K562 (cell line): ENCODE measurements around the gene TUBB2A. TPM values are rescaled to one million over a fixed set of nuclear protein-coding genes. Genes with fewer than 3 reads are reported as not detected.

Source experiments
- ATF1 ChIP-seq, 2 experiments: fragments of 450-650 bp in 1 of 2; IDR thresholded peaks; 2 replicates each; pipeline ENCODE4 v1.6.1; 2016; ENCODE audit warnings: missing compliant biosample characterization in 1 of 2, missing genetic modification characterization in 1 of 2
- C11orf30 ChIP-seq: fragments of 450-650 bp; IDR thresholded peaks from 2 replicates; pipeline ENCODE4 v1.6.1; 2016; ENCODE audit warnings: low read depth, mild to moderate bottlenecking
- CHCHD3 ChIP-seq: fragments of 250-450 bp; sonication (Bioruptor Pico); IDR thresholded peaks from 2 replicates; pipeline ENCODE4 v2.1.2; 2022; ENCODE audit warnings: mild to moderate bottlenecking
- FOXM1 ChIP-seq, 2 experiments: fragments of 450-650 bp in 1 of 2; sonication (generic) in 1 of 2; formaldehyde crosslinking in 1 of 2; IDR thresholded peaks; 2 replicates each; pipeline versions ENCODE4 v1.6.1 to v1.9.0; 2017 to 2022; ENCODE audit warnings: low read depth in 2 of 2, mild to moderate bottlenecking in 2 of 2, missing genetic modification reagents in 1 of 2, moderate library complexity in 1 of 2
- FOXP4 ChIP-seq: sonication (generic); formaldehyde crosslinking; IDR thresholded peaks from 2 replicates; pipeline ENCODE4 v1.8.0; 2022; ENCODE audit warnings: mild to moderate bottlenecking, missing genetic modification reagents, borderline replicate concordance
- KDM1A ChIP-seq, 2 experiments: fragments of 450-650 bp; IDR thresholded peaks; 2 replicates each; pipeline ENCODE4 v1.6.1; 2016; ENCODE audit warnings: mild to moderate bottlenecking in 2 of 2
- KDM2B ChIP-seq: fragments of 250-450 bp; sonication (Bioruptor Pico); IDR thresholded peaks from 2 replicates; pipeline ENCODE4 v1.8.0; 2021; ENCODE audit warnings: mild to moderate bottlenecking, moderate library complexity
- MEIS2 ChIP-seq: fragments of 450-650 bp; IDR thresholded peaks from 2 replicates; pipeline ENCODE4 v1.6.1; 2014; ENCODE audit warnings: mild to moderate bottlenecking; ENCODE audit not compliant: partially characterized antibody
- MIER1 ChIP-seq: fragments of 450-650 bp; IDR thresholded peaks from 2 replicates; pipeline ENCODE4 v1.6.1; 2016; ENCODE audit warnings: antibody characterized with exemption, mild to moderate bottlenecking, low read depth
- MLLT1 ChIP-seq, 2 experiments: fragments of 450-650 bp; IDR thresholded peaks; 2 replicates each; pipeline ENCODE4 v1.6.1; 2016
- NFIC ChIP-seq: fragments of 450-650 bp; IDR thresholded peaks from 2 replicates; pipeline ENCODE4 v1.6.1; 2017; ENCODE audit warnings: mild to moderate bottlenecking, inconsistent platforms
- POLR2AphosphoS5 ChIP-seq: IDR thresholded peaks from 2 replicates; pipeline ENCODE4 v1.6.1; 2011; ENCODE audit warnings: mild to moderate bottlenecking, low read depth, low read length, moderate library complexity; ENCODE audit not compliant: control insufficient read depth, insufficient read depth
- RNF2 ChIP-seq: sonication (generic); IDR thresholded peaks from 2 replicates; pipeline ENCODE4 v1.6.1; 2016
- SNAPC5 ChIP-seq: fragments of 250-450 bp; sonication (Bioruptor Pico); IDR thresholded peaks from 2 replicates; pipeline ENCODE4 v1.8.0; 2021; ENCODE audit warnings: moderate library complexity, mild to moderate bottlenecking, inconsistent platforms
- SOX6 ChIP-seq: fragments of 450-650 bp; IDR thresholded peaks from 2 replicates; pipeline ENCODE4 v1.6.1; 2014; ENCODE audit warnings: mild to moderate bottlenecking
- TCF3 ChIP-seq: sonication (generic); formaldehyde crosslinking; IDR thresholded peaks from 2 replicates; pipeline ENCODE4 v1.4.0; 2020; ENCODE audit warnings: mild to moderate bottlenecking, missing genetic modification reagents
- TFE3 ChIP-seq: fragments of 450-650 bp; formaldehyde crosslinking; IDR thresholded peaks from 2 replicates; pipeline ENCODE4 v1.4.0; 2020; ENCODE audit warnings: mild to moderate bottlenecking, mixed read lengths
- TRIM24 ChIP-seq, 2 experiments: fragments of 450-650 bp; IDR thresholded peaks; 2 replicates each; pipeline ENCODE4 v1.6.1; 2016
- ZBTB7A ChIP-seq: IDR thresholded peaks from 2 replicates; pipeline ENCODE4 v1.6.1; 2011; ENCODE audit warnings: low read depth, mild to moderate bottlenecking, low read length, moderate library complexity, borderline replicate concordance; ENCODE audit not compliant: control insufficient read depth
- ZKSCAN8 ChIP-seq: fragments of 200-800 bp; sonication (Bioruptor generic); IDR thresholded peaks from 2 replicates; pipeline ENCODE4 v1.6.1; 2016; ENCODE audit warnings: missing genetic modification characterization, missing compliant biosample characterization
- ZNF639 ChIP-seq, 2 experiments: fragments of 200-800 bp in 1 of 2; sonication (Bioruptor generic) in 1 of 2; sonication (generic) in 1 of 2; formaldehyde crosslinking in 1 of 2; IDR thresholded peaks in 1 of 2; conservative IDR thresholded peaks in 1 of 2; 2 replicates each; pipeline versions ENCODE4 v1.5.0 to v1.6.1; 2016 to 2020; ENCODE audit warnings: missing compliant biosample characterization in 1 of 2, missing genetic modification characterization in 1 of 2, missing genetic modification reagents in 1 of 2
- polyA plus RNA-seq, 8 experiments: library from polyadenylated mRNA; depleted of rRNA in 4 of 8; stranded (reverse) in 5 of 8; unstranded in 3 of 8; fragments of >200 nt; fragmentation: Nextera tagmentation in 2 of 8; fragmentation: Illumina TruSeq in 1 of 8; extraction: Ambion mirVana in 2 of 8; extraction: Trizol in 1 of 8; gene quantifications; 2 replicates each; pipeline versions ENCODE4 v1.2.1 to v1.2.3, GENCODE V29; 2011 to 2014; ENCODE audit warnings: inconsistent platforms in 1 of 8, missing spikeins in 1 of 8
- total RNA-seq, 7 experiments: library from RNA; depleted of rRNA in 6 of 7; stranded (reverse); fragments of >200 nt in 6 of 7; fragmentation: Illumina TruSeq in 2 of 7; extraction: Trizol in 2 of 7; gene quantifications; 2 replicates each; pipeline versions ENCODE4 v1.2.1 to v1.2.3, GENCODE V29; 2011 to 2021; ENCODE audit warnings: low replicate concordance in 1 of 7

TUBB2A gene
- total and polyA plus RNA-seq, 9 of the 15 experiments (the other 6 are each of a cell fraction or from before 2014, with no cell fraction given), result 3.6 to 92.1 (median 45.6) TPM

GRCh38 chr6:3202999-3203696 lies 45.8 kb upstream of the TUBB2A start (continued):
- TF ChIP-seq C11orf30, result no peak
- no peak for TF ChIP-seq ZNF639 (CRISPR knock-in tag; conservative IDR thresholded peaks at IDR 0.05 in 1 of 2, IDR thresholded peaks at IDR 0.05 in 1 of 2)
- no peak for TF ChIP-seq KDM2B (CRISPR knock-in tag)
- peak; percentile 73 to 83 for TF ChIP-seq TRIM24 (IDR thresholded peaks at IDR 0.05)
- peak; percentile 51 for TF ChIP-seq NFIC
- peak in 1 of 2 experiments; percentile 73; a peak in 1 of 4 replicates for TF ChIP-seq MLLT1 (IDR thresholded peaks at IDR 0.05)
- peak; percentile 79 for TF ChIP-seq RNF2
- TF ChIP-seq FOXM1 (IDR thresholded peaks at IDR 0.05; ENCODE audit: low read depth), result peak; percentile 73
- TF ChIP-seq FOXM1 (CRISPR knock-in tag; IDR thresholded peaks at IDR 0.05; ENCODE audit: low read depth), result no peak
- TF ChIP-seq TFE3 (CRISPR knock-in tag), result no peak
- no peak for TF ChIP-seq ZBTB7A
- TF ChIP-seq MIER1, result no peak
- no peak for TF ChIP-seq CHCHD3 (CRISPR knock-in tag)
- peak; percentile 68 for TF ChIP-seq POLR2AphosphoS5
- peak; percentile 64 for TF ChIP-seq SOX6
- no peak for TF ChIP-seq ZKSCAN8
- peak; percentile 94 for TF ChIP-seq TCF3 (CRISPR knock-in tag)
- TF ChIP-seq MEIS2, result peak; percentile 82
- TF ChIP-seq SNAPC5, result no peak
- TF ChIP-seq ATF1 (CRISPR knock-in tag; IDR thresholded peaks at IDR 0.05), result no peak
- peak; percentile 14; the same call in 1 of the 2 replicates for TF ChIP-seq ATF1 (tag; IDR thresholded peaks at IDR 0.05)
- no peak for TF ChIP-seq FOXP4 (CRISPR knock-in tag)
- TF ChIP-seq KDM1A (IDR thresholded peaks at IDR 0.05), result peak; percentile 79 to 88
